K562 (cell line): ENCODE data around the gene ARHGAP25. TPM values are rescaled to one million over a fixed set of nuclear protein-coding genes. Genes with fewer than 3 reads are reported as not detected.

Source experiments
- ATAC-seq: fragments of 200-7000 bp; cut with Tn5 transposase; 3 replicates; pipeline ENCODE4 v1.9.1; 2020; ENCODE audit warnings: moderate library complexity
- BruUV-seq: library from RNA; stranded (reverse); fragments of 400-500 nt; replicated peaks from 2 replicates; lab custom pipeline; 2021; lab: Mats Ljungman, UMichigan
- CTCF ChIA-PET: fragments of 300-600 bp; formaldehyde crosslinking; extraction: SDS; loops from one replicate; lab custom pipeline; 2021; ENCODE audit warnings: low intra/inter-chr PET ratio; lab: Yijun Ruan, JAX
- POLR2A ChIA-PET: fragments of 300-600, 350-650 bp; sonication (Branson Sonifier 250); formaldehyde crosslinking; extraction: SDS; loops from one replicate; lab custom pipeline; 2021; ENCODE audit warnings: antibody characterized with exemption, inconsistent platforms; lab: Yijun Ruan, JAX
- DNase-seq, 4 experiments: peaks; one replicate each; pipeline versions ENCODE4 v3.0.0 to v3.0.0-alpha.2; 2011 to 2018; ENCODE audit warnings: low spot score in 3 of 4, mixed read lengths in 3 of 4; ENCODE audit errors: extremely low read depth in 1 of 4
- FAIRE-seq: peaks from 2 replicates; lab custom pipeline; 2011; peaks lifted over from hg19 to GRCh38; lab: Jason Lieb, UNC
- H2AFZ ChIP-seq: 2 replicates; pipeline ENCODE4 v1.6.0; 2011; ENCODE audit warnings: low read depth, low read length, control low read depth, inconsistent platforms
- H3K27ac ChIP-seq: fragments of 200-600 bp; 3 replicates; pipeline ENCODE4 v1.8.0; 2011; ENCODE audit warnings: low read depth, mild to moderate bottlenecking, control low read depth, inconsistent platforms, low read length, moderate library complexity, mixed read lengths; ENCODE audit errors: extremely low read depth
- H3K27me3 ChIP-seq, 2 experiments: fragments of 300-600 bp in 1 of 2; 2 replicates in 1 of 2; 3 replicates in 1 of 2; pipeline versions ENCODE4 v1.6.0 to v1.8.0; 2011; ENCODE audit warnings: inconsistent platforms in 2 of 2, low read length in 2 of 2, mild to moderate bottlenecking in 1 of 2, mixed read lengths in 1 of 2, moderate library complexity in 1 of 2; ENCODE audit not compliant: control insufficient read depth in 2 of 2, insufficient read depth in 2 of 2
- H3K36me3 ChIP-seq: fragments of 300-600 bp; 3 replicates; pipeline ENCODE4 v1.8.0; 2011; ENCODE audit warnings: mild to moderate bottlenecking, low read length, inconsistent platforms; ENCODE audit not compliant: control insufficient read depth, insufficient read depth
- H3K4me1 ChIP-seq, 2 experiments: fragments of 200-600 bp in 1 of 2; replicated peaks in 1 of 2; 2 replicates in 1 of 2; 3 replicates in 1 of 2; pipeline versions ENCODE4 v1.5.1 to v1.8.0; 2011; ENCODE audit warnings: inconsistent platforms in 2 of 2, low read length in 2 of 2, mild to moderate bottlenecking in 1 of 2, mixed read lengths in 1 of 2, moderate library complexity in 1 of 2; ENCODE audit not compliant: control insufficient read depth in 2 of 2, insufficient read depth in 2 of 2
- H3K4me2 ChIP-seq: 2 replicates; pipeline ENCODE4 v1.6.1; 2011; ENCODE audit warnings: low read length, control low read depth, inconsistent platforms, mixed read lengths; ENCODE audit not compliant: insufficient read depth
- H3K4me3 ChIP-seq: fragments of 200-600 bp; sonication (generic), shearing (Covaris generic); 2 replicates; pipeline ENCODE4 v1.5.1; 2016; ENCODE audit warnings: control low read depth, inconsistent platforms
- H3K79me2 ChIP-seq: fragments of 200-600 bp; 3 replicates; pipeline ENCODE4 v1.8.0; 2011; ENCODE audit warnings: low read length, inconsistent platforms; ENCODE audit not compliant: control insufficient read depth, insufficient read depth
- H3K9ac ChIP-seq, 2 experiments: 2 replicates each; pipeline versions ENCODE4 v1.6.0 to v1.6.1; 2011; ENCODE audit warnings: low read depth in 2 of 2, low read length in 2 of 2, control low read depth in 1 of 2, inconsistent platforms in 1 of 2, mild to moderate bottlenecking in 1 of 2, mixed read lengths in 1 of 2; ENCODE audit not compliant: insufficient read depth in 1 of 2
- H3K9me1 ChIP-seq: one replicate; pipeline ENCODE4 v1.6.0; 2011; ENCODE audit warnings: inconsistent platforms, mild to moderate bottlenecking, low read length, moderate library complexity; ENCODE audit not compliant: control insufficient read depth, insufficient read depth
- H3K9me3 ChIP-seq: replicated peaks from 2 replicates; pipeline ENCODE4 v1.5.1; 2011; ENCODE audit warnings: low read depth, low read length, inconsistent platforms; ENCODE audit not compliant: control insufficient read depth, insufficient read depth
- H4K20me1 ChIP-seq: replicated peaks from 2 replicates; pipeline ENCODE4 v1.6.1; 2011; ENCODE audit warnings: low read length, inconsistent platforms, mixed read lengths; ENCODE audit not compliant: control insufficient read depth, insufficient read depth
- ARID3B ChIP-seq: fragments of 250-450 bp; sonication (Bioruptor Pico); IDR thresholded peaks from 2 replicates; pipeline ENCODE4 v1.4.0; 2020; ENCODE audit warnings: borderline replicate concordance
- EGR1 ChIP-seq: fragments of 450-650 bp; conservative IDR thresholded peaks from 2 replicates; pipeline ENCODE4 v1.6.1; 2017; ENCODE audit warnings: mild to moderate bottlenecking
- HDAC1 ChIP-seq, 2 experiments: fragments of 450-650 bp; IDR thresholded peaks; 2 replicates each; pipeline ENCODE4 v1.6.1; 2016 to 2017; ENCODE audit warnings: inconsistent platforms in 1 of 2, mild to moderate bottlenecking in 1 of 2, moderate library complexity in 1 of 2
- NR2F6 ChIP-seq: fragments of 450-650 bp; formaldehyde crosslinking; IDR thresholded peaks from 2 replicates; pipeline ENCODE4 v1.4.0; 2020; ENCODE audit warnings: mild to moderate bottlenecking
- RBM14 ChIP-seq: fragments of 200-400 bp; formaldehyde crosslinking; IDR thresholded peaks from 2 replicates; pipeline ENCODE4 v1.6.1; 2018; ENCODE audit warnings: low read depth, mild to moderate bottlenecking, low read length, moderate library complexity, borderline replicate concordance; ENCODE audit not compliant: insufficient read depth
- TBP ChIP-seq: optimal IDR thresholded peaks from 2 replicates; pipeline ENCODE3; 2011; ENCODE audit warnings: low read depth, low read length, improper control_type of control experiment
- TCF15 ChIP-seq: fragments of 250-450 bp; sonication (Bioruptor Pico); IDR thresholded peaks from 2 replicates; pipeline ENCODE4 v1.8.0; 2022; ENCODE audit warnings: moderate library complexity, mild to moderate bottlenecking, inconsistent platforms
- ZBTB12 ChIP-seq: fragments of 250-450 bp; sonication (Bioruptor Pico); IDR thresholded peaks from 2 replicates; pipeline ENCODE4 v1.4.0; 2020
- ZNF224 ChIP-seq: sonication (generic); formaldehyde crosslinking; IDR thresholded peaks from 2 replicates; pipeline ENCODE4 v1.8.0; 2022; ENCODE audit warnings: mild to moderate bottlenecking, missing genetic modification reagents
- ZNF395 ChIP-seq: fragments of 200-800 bp; sonication (Bioruptor generic); IDR thresholded peaks from 2 replicates; pipeline ENCODE4 v1.6.1; 2017; ENCODE audit warnings: missing genetic modification characterization, missing compliant biosample characterization
- ZSCAN32 ChIP-seq: fragments of 450-650 bp; formaldehyde crosslinking; IDR thresholded peaks from 2 replicates; pipeline ENCODE4 v1.4.0; 2020; ENCODE audit warnings: mild to moderate bottlenecking, moderate library complexity
- WGBS: fragments of 100-300 bp; shearing (Covaris generic); methylation state at CpG from one replicate; pipeline ENCODE4 v1.1.6; 2016; ENCODE audit warnings: low coverage, mixed read lengths; ENCODE audit not compliant: insufficient coverage; ENCODE audit errors: missing lambda C conversion rate; 5-methylcytosine and 5-hydroxymethylcytosine counted together
- in situ Hi-C: fragments of 300-500 bp; cut with MboI; formaldehyde crosslinking; loops from 4 replicates; pipeline ENCODE4 v1.15.0; 2018; ENCODE audit warnings: inconsistent platforms, mixed read lengths
- intact Hi-C: fragments of 100-400 bp; cut with micrococcal nuclease; formaldehyde crosslinking; loops from 2 replicates; pipeline ENCODE4 v1.14.2; 2022
- polyA plus RNA-seq, 8 experiments: library from polyadenylated mRNA; depleted of rRNA in 4 of 8; stranded (reverse) in 5 of 8; unstranded in 3 of 8; fragments of >200 nt; fragmentation: Nextera tagmentation in 2 of 8; fragmentation: Illumina TruSeq in 1 of 8; extraction: Ambion mirVana in 2 of 8; extraction: Trizol in 1 of 8; gene quantifications; 2 replicates each; pipeline versions ENCODE4 v1.2.1 to v1.2.3, GENCODE V29; 2011 to 2014; ENCODE audit warnings: inconsistent platforms in 1 of 8, missing spikeins in 1 of 8
- total RNA-seq, 7 experiments: library from RNA; depleted of rRNA in 6 of 7; stranded (reverse); fragments of >200 nt in 6 of 7; fragmentation: Illumina TruSeq in 2 of 7; extraction: Trizol in 2 of 7; gene quantifications; 2 replicates each; pipeline versions ENCODE4 v1.2.1 to v1.2.3, GENCODE V29; 2011 to 2021; ENCODE audit warnings: low replicate concordance in 1 of 7

Gene ARHGAP25
- total and polyA plus RNA-seq, 9 of the 15 experiments (the other 6 are each of a cell fraction or from before 2014, with no cell fraction given): 4.9 to 14.8 (median 10.7) TPM

GRCh38 chr2:68805025-68805424 lies 70.4 kb downstream of the ARHGAP25 start:
- Histone ChIP-seq H3K9ac (no peak overlapping the region), H3K79me2 (no peaks in the 10 kb centered on the region), H3K36me3 (no peaks in the 10 kb centered on the region; the same call in 2 of the 3 replicates), H3K27me3 (no peaks in the 10 kb centered on the region), H4K20me1 (no peaks in the 10 kb centered on the region), H3K4me3 (no peak overlapping the region), H3K4me1 (peaks cover 0 to 7% of the 10 kb centered on the region in 2 experiments; a peak in 2 of 5 replicates), H3K9me1 (no peaks in the 10 kb centered on the region), H2AFZ (no peak overlapping the region), H3K27ac (no peak overlapping the region)
- intact Hi-C loops (no loop called here), in situ Hi-C loops (no loop called here)
- WGBS: 36% methylated on average over 4 of the region's 4 CpGs
- DNase-seq: no peak
- ATAC-seq: no peak
- POLR2A ChIA-PET: no interaction called here
- BruUV-seq: no TSS peak
- no peak for FAIRE-seq
- TF ChIP-seq TCF15 (CRISPR knock-in tag) (no peak), TBP (no peak), HDAC1 (IDR thresholded peaks at IDR 0.05) (no peak), ZBTB12 (CRISPR knock-in tag) (no peak), ZSCAN32 (no peak), NR2F6 (no peak), EGR1 (no peak), ZNF395 (CRISPR knock-in tag) (no peak), RBM14 (no peak), ZNF224 (CRISPR knock-in tag) (no peak), ARID3B (CRISPR knock-in tag) (no peak)
- TF ChIP-seq, all 486 proteins: peak for 0
- no peaks in the 10 kb centered on the region for H3K9me3 ChIP-seq
- CTCF ChIA-PET: no interaction called here
- no peak overlapping the region for H3K4me2 ChIP-seq
